ENCODE results near the gene GPR132. TPM values are rescaled to one million over a fixed set of nuclear protein-coding genes. Genes with fewer than 3 reads are reported as not detected.
"Not testable (repeated sequence)": the region's sequence is repeated elsewhere in the genome, so short reads cannot be mapped to it uniquely, and the experiment has no call there.

Gene GPR132
- 1.0 TPM for total RNA-seq
- long read RNA-seq, partial matches to known transcripts: 0 of 1 reads
- long read RNA-seq, other reads (novel, unspliced or antisense): 0 of 1 reads

DNA sequence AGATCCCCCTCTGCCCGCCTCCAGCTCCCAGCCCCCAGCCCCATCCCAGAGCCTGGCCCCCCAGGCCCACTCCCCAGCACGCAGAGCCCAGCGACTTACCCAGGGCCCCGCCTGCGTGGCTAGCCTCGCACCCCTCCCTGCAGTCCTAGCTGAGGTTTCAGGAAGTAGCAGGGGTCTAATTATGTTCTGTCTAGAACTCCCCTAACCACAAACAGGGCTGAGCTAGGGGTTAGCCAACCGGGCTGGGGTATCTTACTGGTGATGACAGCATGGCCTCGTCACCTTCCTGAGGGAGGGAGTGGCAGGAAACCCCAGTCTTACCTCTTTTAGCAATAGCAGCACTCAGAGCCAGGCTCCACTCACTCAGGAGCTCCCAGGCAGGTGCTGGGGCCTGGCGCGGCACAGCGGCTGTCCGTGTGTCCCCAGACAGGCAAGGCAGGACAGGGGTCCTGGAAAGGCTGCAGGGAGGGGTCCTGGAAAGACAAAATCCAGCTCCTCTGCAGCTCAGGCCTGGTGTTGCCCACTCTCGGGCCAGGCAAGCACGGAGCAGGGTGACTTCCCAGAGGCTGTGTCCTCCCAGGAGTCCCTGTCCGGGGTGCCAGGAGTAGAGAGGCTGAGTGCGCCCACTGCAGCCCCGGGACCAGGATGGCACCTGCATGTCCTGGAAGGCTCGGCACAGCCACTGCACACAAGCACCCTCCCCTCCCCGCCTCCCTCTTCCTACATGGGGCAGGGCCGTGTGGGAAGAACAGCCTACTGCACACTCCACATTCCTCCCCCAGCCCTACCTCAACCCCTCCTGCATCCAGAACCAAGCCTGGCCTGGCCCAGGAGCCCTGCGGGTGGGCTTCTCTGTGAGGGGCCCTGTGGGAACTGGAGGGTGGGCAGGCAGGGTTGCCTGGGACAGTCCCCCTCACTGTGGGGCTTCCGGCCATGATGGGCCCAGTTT lies at the start of gene GPR132:
GPR132 (minus strand) TSS at position 151 of the 949 bp plus-strand sequence. CDS start 10,010 bp downstream, outside the sequence.
- H3K4me1 ChIP-seq: peaks cover 69% of the 10 kb centered on the region
- peak; percentile 44 for DNase-seq

DNA sequence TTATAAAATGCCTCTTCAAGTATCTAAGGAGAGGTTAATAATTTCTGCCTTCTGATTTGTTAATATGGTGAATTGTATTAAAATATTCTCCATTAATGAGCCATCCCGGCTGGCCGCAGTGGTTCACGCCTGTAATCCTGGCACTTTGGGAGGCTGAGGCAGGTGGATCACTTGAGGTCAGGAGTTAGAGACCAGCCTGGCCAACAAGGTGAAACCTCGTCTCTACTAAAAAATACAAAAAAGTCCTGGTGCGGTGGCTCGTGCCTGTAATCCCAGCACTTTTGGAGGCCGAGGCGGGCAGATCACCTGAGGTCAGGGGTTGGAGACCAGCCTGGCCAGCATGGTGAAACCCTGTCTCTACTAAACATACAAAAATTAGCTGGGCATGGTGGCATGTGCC lies 44.0 kb upstream of the GPR132 start:
- H3K36me3 ChIP-seq; intact Hi-C loops (cut with micrococcal nuclease); H3K4me1 ChIP-seq; H3K9me3 ChIP-seq (replicated peaks); H3K27ac ChIP-seq (replicated peaks); H3K4me3 ChIP-seq; DNase-seq: not testable (repeated sequence)
- peaks cover 21% of the 10 kb centered on the region for H3K27me3 ChIP-seq (ENCODE audit: low read depth)

More for the DNA sequence above, at the start of gene GPR132:
- H3K27me3 ChIP-seq (ENCODE audit: low read depth): peaks cover 25% of the 10 kb centered on the region
- H3K9me3 ChIP-seq (replicated peaks): no peaks in the 10 kb centered on the region
- H3K4me3 ChIP-seq: peak within 1 kb of the TSS; percentile 46
- TF ChIP-seq CTCF (IDR thresholded peaks at IDR 0.05; ENCODE audit: borderline replicate concordance): no peak
- intact Hi-C loops (cut with micrococcal nuclease): no loop called here
- no peaks in the 10 kb centered on the region for H3K36me3 ChIP-seq
- peak within 1 kb of the TSS; percentile 92 for H3K27ac ChIP-seq (replicated peaks)

- Histone ChIP-seq H3K36me3 (no peaks in the 10 kb centered on the region), H3K4me3 (no peak overlapping the region), H3K27ac (replicated peaks) (no peak overlapping the region), H3K9me3 (replicated peaks) (peaks cover 9% of the 10 kb centered on the region), H3K4me1 (no peaks in the 10 kb centered on the region), H3K27me3 (ENCODE audit: low read depth) (peaks cover 28% of the 10 kb centered on the region)
- no peak for TF ChIP-seq CTCF (IDR thresholded peaks at IDR 0.05; ENCODE audit: borderline replicate concordance)
- intact Hi-C loops (cut with micrococcal nuclease): no loop called here
- DNase-seq: no peak
These were observed 43.3 kb upstream of the GPR132 start for GRCh38 chr14:105108516-105108864.

DNA sequence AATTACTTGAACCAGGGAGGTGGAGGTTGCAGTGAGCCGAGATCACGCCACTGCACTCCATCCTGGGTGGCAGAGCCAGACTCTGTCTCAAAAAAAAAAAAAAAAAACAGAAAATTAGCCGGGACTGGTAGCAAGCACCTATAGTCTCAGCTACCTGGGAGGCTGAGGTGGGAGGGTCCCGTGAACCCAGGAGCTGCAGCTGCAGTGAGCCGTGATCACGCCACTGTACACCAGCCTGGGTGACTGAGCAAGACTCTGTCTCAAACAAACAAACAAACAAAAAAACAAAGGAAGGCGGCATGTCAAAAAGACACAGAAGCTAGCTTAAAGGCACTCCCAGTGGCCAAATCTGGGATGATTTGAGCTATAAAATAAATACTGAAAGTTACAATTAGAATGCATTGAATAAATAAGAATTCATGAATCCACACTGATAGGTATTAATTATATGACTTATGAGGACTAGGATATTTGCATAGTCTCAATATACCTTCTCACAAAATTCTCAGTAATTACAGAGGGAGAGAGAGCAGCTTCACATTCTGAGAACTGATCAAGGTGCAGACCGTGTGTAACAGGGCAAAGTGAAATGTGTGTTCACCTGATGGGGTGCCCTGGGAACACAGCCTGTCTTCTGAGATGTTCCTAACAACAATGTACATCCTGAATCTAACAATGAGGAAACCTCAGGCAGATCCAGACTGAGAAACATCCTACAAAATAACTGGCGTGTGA lies 42.7 kb upstream of the GPR132 start:
- no peak overlapping the region for H3K4me3 ChIP-seq
- H3K36me3 ChIP-seq: no peaks in the 10 kb centered on the region
- no peak overlapping the region for H3K27ac ChIP-seq (replicated peaks)
- H3K4me1 ChIP-seq: no peaks in the 10 kb centered on the region
- no peak for DNase-seq
- TF ChIP-seq CTCF (IDR thresholded peaks at IDR 0.05; ENCODE audit: borderline replicate concordance): no peak
- intact Hi-C loops (cut with micrococcal nuclease): no loop called here
- H3K9me3 ChIP-seq (replicated peaks): peaks cover 11% of the 10 kb centered on the region
- H3K27me3 ChIP-seq (ENCODE audit: low read depth): peaks cover 33% of the 10 kb centered on the region

GRCh38 chr14:105107351-105107750 lies 42.1 kb upstream of the GPR132 start:
- no peaks in the 10 kb centered on the region for H3K36me3 ChIP-seq
- intact Hi-C loops (cut with micrococcal nuclease): no loop called here
- peaks cover 39% of the 10 kb centered on the region for H3K27me3 ChIP-seq (ENCODE audit: low read depth)
- peaks cover 11% of the 10 kb centered on the region for H3K9me3 ChIP-seq (replicated peaks)
- no peaks in the 10 kb centered on the region for H3K4me1 ChIP-seq
- no peak for DNase-seq
- no peak overlapping the region for H3K4me3 ChIP-seq
- no peak overlapping the region for H3K27ac ChIP-seq (replicated peaks)
- TF ChIP-seq CTCF (IDR thresholded peaks at IDR 0.05; ENCODE audit: borderline replicate concordance): no peak

Data from left ventricle myocardium inferior (tissue), 1 donor.